Jurkat, Clone E6-1 (cell line): Measurements from ENCODE around the gene HHIPL1.

ENCODE experiments used
- DNase-seq: peaks from one replicate; pipeline ENCODE4 v3.0.0-alpha.2; 2011; ENCODE audit warnings: low read depth, low spot score
- H3K4me3 ChIP-seq: 2 replicates; pipeline ENCODE4 v1.5.1; 2011; ENCODE audit warnings: mild to moderate bottlenecking, low read length, control low read depth, moderate library complexity

The HHIPL1 gene

DNA sequence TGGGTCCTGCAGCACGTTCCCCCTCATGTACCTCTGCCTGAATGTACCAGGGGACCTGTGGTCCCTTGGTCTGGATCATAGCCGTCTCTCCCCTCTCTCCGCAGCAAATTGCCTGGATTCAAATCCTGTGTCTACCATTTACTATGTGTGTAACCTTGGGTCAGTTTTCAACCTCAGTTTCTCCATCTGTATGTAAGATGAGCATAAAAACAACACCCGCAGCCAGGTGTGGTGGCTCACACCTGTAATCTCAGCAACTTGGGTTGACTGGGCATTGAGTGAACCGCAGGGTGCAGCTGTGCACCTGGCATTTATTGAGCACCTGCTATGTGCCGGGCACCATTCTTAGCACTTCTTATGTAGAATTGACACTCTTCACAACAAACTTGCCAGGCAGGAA lies 53.3 kb downstream of the HHIPL1 start:
- no peak for DNase-seq
- H3K4me3 ChIP-seq = no peak overlapping the region

DNA sequence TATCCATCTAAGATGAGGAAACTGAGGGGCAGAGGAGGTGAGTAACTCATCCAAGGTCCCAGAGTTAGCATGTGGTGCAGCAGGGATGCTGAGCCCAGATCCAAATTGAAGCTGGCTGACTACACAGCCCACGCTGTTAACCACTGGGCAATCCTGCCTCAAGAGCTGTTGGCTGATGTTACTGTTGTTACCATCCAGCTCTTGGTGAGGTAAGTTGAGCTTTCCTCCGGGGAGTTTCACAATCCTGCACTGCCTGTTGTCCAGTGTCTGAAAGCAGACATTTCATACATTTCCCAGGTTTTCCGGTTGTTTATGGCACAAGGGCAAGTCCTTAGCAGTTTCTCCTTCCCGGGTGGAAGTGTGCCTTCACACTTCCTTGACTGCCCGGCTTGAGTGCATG lies 53.7 kb downstream of the HHIPL1 start:
- H3K4me3 ChIP-seq = no peak overlapping the region
- no peak for DNase-seq

- no peak for DNase-seq
- H3K4me3 ChIP-seq = no peak overlapping the region
These were observed 54.3 kb downstream of the HHIPL1 start for GRCh38 chr14:99699085-99699760.

DNA sequence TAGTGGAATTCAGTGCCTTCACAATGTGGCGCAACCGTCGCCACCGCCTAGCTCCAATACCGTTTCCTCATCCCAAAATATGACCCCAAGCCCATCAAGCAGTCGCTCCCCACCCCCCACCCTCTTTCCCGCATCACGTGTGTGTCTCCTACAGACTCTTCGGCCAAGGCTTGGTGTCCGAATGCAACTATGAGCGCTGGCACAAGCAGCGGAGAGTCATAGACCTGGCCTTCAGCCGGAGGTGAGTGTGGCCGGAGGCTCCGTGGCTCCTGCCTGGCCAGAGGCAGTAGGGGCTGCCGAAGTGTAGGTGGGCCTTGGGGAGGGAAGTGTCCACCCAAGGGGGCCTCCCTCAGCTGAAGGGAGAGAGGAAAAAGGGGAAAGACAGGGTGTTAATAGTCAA lies 54.9 kb downstream of the HHIPL1 start:
- DNase-seq = no peak
- no peak overlapping the region for H3K4me3 ChIP-seq

- H3K4me3 ChIP-seq = no peak overlapping the region
- no peak for DNase-seq
These were observed 55.5 kb downstream of the HHIPL1 start for GRCh38 chr14:99700379-99700778.

DNA sequence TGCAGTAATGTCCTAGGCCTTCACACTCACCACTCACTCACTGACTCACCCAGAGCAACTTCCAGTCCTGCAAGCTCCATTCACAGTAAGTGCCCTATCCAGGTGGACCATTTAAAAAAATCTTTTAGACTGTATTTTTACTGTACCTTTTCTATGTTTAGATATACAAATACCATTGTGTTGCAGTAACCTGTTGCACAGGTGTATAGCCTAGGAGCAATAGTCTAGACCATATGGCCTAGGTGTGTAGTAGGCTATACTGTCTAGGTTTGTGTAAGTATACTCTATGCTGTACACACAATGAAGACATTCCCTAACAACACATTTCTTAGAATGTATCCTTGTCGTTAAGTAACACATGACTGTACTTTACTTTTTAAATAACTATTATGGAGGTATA lies 56.3 kb downstream of the HHIPL1 start:
- H3K4me3 ChIP-seq = no peak overlapping the region

GRCh38 chr14:99702115-99702514 lies 57.2 kb downstream of the HHIPL1 start:
- DNase-seq = no peak
- H3K4me3 ChIP-seq = no peak overlapping the region

More for the DNA sequence above, 56.3 kb downstream of the HHIPL1 start:
- no peak for DNase-seq

DNA sequence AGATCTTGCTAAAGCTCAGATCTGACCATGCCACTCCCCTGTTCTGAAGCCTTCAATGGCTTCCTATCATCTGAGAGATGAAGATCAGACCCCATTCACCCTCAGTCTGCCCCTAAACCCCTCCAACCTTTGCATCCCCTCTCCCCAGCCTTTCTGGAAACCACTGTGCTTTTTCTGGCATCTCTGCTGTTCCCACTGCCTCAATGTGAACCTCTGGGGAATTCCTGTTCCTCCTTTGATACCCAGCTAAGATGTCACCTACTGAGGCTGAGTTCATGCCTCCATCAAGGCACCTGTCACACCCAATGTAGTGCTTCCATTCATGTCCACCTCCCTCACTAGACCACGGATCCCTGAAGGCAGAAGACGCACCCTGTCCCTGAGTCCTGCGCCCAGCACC lies 58.5 kb downstream of the HHIPL1 start:
- DNase-seq = no peak
- no peak overlapping the region for H3K4me3 ChIP-seq

DNA sequence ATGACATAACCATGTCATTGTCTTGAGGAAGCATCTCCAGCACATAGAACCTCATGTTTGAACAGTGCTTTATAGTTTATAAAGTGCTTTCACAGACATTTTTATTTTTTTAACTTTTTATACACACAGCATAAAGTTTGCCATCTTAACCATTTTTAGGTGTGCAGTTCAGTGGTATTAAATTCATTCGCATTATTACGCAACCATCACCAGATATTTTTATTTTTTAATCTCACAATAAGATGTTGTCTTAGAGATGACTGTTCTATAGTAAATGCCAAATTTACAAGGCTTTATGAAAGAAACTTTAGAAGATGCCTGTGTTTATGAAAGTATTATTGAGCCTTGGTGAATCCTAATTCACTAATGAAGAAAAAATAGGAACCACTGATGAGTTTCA lies 59.1 kb downstream of the HHIPL1 start:
- DNase-seq = no peak

DNA sequence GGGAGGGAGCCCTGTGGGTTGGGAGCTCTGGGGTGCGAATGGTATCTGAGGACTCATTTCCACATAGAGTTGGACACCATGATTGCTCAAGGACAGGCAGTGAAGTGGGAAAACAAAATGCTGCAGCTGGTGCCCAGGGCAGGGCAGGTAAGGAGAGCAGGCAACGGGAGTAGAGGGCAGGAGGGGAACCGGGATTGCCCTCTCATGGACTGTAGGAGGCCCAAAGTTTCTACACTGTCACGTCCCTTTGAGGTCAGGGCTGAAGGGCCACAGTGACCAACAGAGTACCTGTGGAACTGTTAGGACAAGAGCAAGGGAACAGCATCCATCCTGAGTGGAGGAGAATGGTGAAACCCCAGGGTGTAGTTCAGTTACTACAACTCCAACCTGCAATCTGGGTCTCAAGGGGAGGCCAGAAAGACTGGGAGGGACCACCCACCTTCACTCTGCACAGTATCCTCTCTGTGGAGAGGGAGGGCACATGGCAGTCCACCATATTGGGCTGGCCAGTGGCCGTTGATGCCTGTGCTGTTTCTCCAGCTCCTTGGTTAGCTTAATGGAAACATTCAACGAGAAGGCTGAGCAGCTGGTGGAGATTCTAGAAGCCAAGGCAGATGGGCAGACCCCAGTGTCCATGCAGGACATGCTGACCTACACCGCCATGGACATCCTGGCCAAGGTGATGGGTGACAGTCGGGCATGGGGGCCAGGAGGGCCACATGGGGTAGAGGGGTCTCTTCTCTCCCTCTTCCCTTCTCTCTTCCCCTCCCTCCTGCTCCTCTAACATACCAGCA lies 61.4 kb downstream of the HHIPL1 start:
- no peak overlapping the region for H3K4me3 ChIP-seq
- DNase-seq = no peak

More for the DNA sequence above, 59.1 kb downstream of the HHIPL1 start:
- H3K4me3 ChIP-seq = no peak overlapping the region

DNA sequence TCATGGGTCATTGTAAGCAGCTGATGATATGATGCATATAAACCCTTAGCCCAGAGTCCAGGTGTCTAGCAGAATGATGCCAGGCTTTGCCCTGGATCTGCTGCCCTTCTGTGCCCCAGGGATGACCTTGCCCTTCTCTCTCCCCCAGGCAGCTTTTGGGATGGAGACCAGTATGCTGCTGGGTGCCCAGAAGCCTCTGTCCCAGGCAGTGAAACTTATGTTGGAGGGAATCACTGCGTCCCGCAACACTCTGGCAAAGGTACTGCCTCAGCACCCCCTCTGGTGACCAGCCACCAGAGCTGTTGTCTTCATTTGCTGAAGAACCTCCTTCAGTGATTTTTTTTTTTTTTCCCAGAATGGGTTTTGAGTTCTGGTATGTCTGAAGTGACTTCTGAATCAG lies 62.5 kb downstream of the HHIPL1 start:
- no peak overlapping the region for H3K4me3 ChIP-seq
- DNase-seq = no peak

DNA sequence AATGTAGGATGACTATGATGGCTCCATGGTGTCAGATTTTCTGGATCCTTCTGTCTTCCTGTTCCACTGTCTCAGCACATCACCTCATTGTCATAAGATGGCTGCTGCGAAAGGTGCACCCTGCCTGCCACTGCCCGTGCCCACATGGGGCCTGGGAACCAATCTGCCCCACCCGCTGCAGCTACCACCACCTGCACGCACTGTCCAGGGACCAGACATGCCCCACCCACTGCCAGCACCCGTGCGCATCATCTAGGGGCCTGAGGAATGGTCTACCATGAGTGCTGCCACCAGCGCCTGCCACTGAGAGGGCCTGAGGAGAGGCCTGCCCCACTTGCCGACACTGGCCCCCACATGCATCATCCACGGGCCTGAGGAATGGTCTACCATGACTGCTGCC lies 63.0 kb downstream of the HHIPL1 start:
- H3K4me3 ChIP-seq = no peak overlapping the region

GRCh38 chr14:99708449-99708848 lies 63.5 kb downstream of the HHIPL1 start:
- no peak for DNase-seq
- no peak overlapping the region for H3K4me3 ChIP-seq

More for the DNA sequence above, 63.0 kb downstream of the HHIPL1 start:
- no peak for DNase-seq

GRCh38 chr14:99713972-99714371 lies 69.0 kb downstream of the HHIPL1 start:
- DNase-seq = no peak
- no peak overlapping the region for H3K4me3 ChIP-seq

DNA sequence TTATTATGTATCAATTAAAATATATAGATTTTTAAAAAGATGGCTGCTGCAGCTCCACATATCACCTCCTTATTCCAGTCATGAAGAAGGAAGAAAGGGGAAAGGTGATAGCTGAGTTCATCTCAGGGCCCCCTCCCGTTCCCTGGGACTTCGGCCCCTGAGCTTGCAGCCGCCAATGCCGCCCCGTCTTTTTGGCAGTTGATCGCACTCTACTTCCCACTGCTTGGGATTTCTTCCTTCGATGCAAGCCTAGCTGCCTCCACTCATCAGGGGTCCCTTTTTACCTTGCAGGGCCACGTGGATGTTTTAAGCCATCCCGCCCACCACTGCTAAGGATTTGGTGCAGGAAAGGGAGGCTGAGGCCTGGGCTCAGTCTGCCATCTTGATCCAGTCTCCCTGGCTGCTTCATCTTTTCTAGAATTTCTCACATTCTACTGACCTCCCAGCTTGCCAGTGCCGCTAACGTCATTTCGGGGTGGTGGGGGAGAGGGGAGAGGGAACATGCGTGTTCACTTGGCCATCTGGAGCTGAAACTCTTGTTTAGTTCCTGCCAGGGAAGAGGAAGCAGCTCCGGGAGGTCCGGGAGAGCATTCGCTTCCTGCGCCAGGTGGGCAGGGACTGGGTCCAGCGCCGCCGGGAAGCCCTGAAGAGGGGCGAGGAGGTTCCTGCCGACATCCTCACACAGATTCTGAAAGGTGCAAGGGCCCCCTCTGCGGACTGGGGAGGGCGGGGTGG lies 70.5 kb downstream of the HHIPL1 start:
- H3K4me3 ChIP-seq = no peak overlapping the region
- DNase-seq = no peak

DNA sequence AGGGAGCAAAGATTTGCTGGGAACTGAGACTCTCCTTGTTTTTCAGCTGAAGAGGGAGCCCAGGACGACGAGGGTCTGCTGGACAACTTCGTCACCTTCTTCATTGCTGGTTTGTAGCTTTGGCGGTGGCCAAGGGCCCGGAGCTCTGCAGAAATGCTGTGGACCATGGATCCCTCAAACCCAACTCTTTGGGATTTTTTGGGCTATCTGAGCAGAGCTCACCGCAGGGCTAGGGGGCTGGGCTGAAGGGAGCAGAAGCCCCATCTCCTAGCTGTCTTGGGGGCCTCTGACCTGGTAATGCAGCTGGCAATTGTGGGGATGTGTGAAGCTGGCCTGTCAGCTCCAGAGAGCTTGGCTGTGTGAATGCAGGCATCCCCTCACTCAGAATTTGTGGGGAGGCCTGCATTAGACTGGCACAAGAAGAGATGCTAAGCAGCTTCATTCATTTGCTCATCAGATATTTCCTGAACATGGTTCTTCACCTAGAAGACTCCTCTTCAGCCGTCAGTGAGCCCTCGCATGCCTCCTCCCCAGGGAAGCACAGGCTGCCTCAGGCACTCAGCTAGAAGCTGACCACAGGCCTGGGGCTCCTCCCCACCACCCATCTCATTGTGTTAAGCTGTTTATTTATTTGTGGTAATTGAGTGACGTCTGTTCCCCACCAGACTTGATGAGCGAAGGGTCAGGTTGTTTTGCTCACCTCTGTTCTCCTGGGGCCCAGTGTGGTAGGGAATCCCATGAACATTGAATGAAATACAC lies 71.3 kb downstream of the HHIPL1 start:
- DNase-seq = no peak
- no peak overlapping the region for H3K4me3 ChIP-seq

- no peak overlapping the region for H3K4me3 ChIP-seq
- DNase-seq = no peak
These were observed 72.1 kb downstream of the HHIPL1 start for GRCh38 chr14:99716850-99717681.

DNA sequence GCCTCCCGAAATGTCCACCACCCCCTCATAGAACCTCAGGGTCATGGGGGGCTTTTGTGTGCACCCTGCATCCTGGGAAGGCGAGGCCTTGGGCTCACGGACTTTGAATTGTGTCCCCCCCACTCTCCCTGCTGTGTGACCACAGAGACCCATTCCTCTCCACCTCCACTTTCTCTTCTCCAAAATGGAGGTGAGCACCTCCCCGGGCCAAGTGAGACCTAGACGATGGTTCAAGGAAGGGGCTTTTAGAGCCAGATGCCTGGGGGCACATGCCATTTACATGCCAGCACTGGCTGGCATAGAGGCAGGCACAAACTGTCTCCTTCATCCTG lies 72.7 kb downstream of the HHIPL1 start:
- no peak overlapping the region for H3K4me3 ChIP-seq

More for the DNA sequence above, 72.7 kb downstream of the HHIPL1 start:
- no peak for DNase-seq
